Activated CD4-positive, CD25-positive, alpha-beta regulatory T cell (primary cell): ENCODE results near the gene GH2.
"Not testable (repeated sequence)": the region's sequence is repeated elsewhere in the genome, so short reads cannot be mapped to it uniquely, and the experiment has no call there.

Source experiments
- DNase-seq, 4 experiments: peaks; one replicate each; lab custom pipeline; 2025; lab: John Stamatoyannopoulos, UW

GH2 gene

DNA sequence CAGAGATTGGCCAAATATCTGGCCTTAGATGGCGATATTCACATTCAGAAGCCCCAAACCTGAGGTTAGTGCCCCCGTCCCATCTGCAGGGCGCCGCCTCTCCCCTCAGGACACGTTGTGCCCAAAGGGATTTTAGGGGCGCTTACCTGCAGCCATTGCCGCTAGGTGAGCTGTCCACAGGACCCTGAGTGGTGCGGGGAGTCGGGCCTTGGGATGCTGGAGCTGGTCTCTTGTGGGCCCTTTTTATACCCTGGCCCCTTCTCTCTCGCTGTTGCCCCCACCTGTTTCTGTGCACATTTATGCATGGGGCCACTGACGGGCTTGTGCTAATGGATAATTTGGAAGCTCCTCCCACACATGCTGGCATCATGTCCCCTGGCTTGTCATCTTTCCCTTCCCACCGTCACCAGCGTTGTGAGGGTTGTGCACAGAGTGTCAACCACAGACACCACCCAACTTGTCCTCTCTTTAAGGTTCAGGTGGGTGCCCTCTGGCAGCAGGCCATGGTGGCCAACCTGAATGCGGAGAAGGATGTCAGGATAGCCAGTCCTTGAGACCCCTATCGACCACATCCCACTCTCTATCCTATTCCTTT lies 29.4 kb upstream of the GH2 start, which contains the start of gene CSHL1:
CSHL1 (minus strand) TSS at position 218 of the 595 bp plus-strand sequence; CDS start at position 156, 62 bp downstream.
- DNase-seq: no peak

DNA sequence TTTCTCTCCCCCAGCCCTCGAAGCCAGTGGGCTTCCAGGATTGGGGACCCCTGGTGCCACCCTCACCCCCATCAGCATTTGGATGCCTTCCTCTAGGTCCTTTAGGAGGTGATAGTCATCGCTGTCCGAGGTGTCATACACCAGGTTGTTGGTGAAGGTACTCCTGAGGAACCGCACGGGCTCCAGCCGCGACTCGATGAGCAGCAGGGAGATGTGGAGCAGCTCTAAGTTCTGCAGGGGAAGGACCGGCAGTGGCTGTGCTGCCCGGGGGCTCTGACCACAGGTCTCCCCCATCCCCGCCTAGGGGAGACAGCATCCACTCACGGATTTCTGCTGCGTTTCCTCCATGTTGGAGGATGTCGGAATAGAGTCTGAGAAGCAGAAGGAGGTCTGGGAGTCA lies 28.4 kb upstream of the GH2 start:
- DNase-seq: no peak

DNA sequence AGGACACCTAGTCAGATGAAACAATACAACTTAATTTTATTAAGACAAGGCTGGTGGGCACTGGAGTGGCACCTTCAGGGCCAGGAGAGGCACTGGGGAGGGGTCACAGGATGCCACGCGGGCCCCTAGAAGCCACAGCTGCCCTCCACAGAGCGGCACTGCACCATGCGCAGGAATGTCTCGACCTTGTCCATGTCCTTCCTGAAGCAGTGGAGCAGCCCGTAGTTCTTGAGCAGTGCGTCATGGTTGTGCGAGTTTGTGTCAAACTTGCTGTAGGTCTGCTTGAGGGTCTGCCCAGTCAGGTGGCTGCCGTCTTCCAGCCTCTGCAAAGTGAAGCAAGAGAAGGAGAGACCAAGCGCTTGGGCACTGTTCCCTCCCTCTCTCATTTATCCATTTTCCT lies 27.8 kb upstream of the GH2 start:
- not testable (repeated sequence) for DNase-seq

DNA sequence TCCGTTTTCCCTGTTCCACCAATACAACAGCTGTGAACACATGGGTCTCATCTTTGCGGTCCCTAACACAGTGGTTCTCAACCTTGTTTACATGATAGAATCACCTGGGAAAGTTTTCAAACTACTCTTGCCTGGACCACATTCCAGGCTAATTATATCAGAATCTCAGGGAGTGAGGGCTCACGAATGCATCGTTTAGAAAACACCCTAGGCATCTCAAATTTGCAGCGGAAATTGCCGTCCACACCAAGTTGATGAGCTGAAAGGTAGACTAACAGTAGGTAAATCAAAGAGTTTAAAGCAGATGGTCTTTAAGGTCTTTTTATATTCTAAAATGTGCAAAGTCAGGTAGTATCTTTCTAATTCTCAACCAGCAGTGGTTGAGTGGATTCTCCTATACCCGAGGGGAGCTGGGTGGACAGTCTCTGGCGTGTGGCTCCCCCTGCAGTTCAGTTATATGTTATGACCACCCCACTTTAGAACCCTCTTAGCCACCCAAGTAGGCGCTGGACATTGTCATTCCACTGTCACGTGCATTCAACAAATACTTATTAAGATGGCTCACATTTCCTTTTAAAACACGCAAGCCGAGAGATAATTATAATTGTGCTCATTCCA lies 25.5 kb upstream of the GH2 start:
- DNase-seq: not testable (repeated sequence)

DNA sequence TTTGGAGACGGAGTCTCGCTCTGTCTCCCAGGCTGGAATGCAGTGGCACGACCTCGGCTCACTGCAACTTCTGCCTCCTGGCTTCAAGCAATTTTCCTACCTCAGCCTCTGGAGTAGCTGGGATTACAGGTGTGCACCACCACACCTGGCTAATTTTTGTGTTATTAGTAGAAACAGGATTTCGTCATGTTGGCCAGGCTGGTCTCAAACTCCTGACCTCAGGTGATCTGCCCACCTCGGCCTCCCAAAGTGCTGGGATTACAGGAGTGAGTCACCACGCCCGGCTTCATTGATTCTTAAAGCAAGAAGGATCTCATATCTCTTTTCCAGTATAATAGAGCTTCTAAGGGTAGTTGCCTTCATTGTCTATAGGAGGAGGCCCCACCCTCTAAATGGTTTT lies 23.1 kb upstream of the GH2 start:
- DNase-seq: not testable (repeated sequence)

DNA sequence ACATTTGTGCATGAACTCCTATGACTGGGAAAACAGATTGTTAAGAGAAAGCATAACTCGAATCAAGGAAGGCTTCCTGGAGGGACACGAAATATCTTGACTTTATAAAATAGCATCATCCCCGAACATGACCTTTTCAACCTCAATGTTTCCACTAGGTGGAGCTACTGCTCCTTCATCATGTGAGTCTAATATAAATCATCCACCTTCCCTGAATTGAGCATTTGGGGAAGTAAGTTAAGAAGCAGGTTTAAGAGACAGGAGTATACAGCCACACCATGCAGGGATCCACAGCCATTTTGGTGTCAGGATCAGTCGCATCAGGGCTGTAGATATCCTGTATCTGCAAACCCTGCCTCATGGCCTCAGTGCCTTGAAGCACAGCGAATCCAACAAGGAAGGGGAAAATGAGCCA lies 22.1 kb upstream of the GH2 start:
- DNase-seq: not testable (repeated sequence)

DNA sequence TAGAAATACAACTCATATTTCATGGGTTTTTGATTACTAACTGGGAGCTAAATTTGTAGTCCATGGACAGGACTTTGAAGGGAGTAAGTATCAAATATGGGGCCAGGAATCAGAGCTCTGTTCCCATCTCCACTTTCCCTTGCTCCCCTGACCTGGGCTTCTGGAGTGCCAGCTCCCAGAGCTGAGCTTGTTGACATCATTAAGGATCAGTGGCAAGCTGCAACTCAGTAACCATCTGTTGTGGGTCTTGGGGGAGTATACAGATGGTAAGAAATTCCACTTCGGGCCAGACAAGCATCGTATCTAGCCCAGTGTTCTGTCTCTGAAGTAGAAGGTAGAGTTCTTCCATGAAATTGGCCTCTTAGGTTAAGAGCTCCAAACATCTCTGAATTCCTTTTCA lies 20.2 kb upstream of the GH2 start:
- DNase-seq: not testable (repeated sequence)

DNA sequence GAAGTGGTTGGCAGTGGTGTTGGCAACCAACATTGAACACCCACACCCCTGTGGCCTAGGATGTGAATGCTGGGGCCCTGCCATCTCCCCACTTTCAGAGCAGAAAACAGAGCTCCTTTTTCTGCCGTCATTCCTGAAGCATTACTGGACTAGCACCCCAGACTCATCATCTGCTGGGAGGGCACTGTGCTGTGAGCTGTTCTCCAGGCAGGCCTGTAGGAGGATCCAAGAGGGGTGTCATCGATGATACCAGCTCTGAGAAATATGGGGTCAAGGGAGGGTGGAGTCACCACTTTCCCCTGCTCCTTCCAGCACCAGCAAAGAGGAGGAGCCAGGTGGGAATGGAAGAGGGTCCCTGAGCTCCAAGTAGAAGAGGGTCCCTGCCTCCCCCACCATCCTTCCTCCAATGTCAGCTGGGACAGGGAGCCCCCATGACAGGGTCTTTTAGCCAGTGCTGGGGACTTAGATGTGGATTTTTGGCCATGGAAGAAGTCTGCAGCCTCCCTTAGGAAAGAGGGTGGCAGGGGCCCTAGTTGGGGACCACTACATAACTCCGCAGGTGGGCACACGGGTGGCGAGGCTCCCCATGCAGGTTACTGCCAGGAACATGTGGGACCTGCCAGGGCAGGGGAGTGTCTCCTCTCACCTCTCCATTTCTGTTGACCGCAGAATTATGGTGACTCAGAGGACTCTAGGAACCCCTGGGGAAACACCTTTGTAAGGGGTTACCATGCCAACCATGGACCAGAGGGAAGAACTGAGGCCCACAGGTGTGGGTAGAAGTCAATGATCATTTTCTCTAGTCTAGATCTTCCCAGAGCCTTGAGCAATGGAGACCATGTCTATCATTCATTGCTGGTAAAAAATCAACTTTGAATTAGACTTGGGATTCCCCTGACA lies 17.4 kb upstream of the GH2 start:
- DNase-seq: not testable (repeated sequence)

DNA sequence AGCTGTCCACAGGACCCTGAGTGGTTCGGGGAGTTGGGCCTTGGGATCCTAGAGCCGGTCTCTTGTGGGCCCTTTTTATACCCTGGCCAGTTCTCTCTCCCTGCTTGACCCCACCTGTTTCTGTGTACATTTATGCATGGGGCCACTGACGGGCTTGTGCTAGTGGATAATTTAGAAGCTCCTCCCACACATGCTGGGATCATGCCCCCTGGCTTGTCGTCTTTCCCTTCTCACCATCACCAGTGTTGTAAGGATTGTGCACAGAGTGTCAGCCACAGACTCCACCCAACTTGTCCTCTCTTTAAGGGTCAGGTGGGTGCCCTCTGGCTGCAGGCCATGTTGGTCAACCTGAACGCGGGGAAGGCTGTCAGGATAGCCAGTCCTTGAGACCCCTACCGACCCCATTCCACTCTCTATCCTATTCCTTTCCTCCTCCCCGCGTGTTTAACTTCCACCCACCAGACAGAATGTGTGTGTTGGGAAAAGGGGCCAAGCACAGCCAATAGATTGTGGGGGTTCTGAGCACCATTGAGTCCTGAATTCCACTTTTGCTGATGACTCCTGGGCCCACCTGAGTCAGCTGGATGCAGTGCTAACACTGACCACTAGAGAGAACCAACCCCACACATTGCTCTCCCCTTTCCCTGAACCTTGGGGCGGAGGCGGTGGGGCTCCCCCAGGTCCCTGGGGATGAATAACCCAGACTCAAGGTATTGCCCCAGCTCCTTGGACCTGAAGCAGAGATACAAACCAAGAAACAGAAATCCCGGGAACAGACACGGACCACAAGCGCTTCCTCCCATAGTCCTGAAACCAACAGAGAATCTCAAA lies 15.0 kb upstream of the GH2 start, which contains the start of gene CSH1:
CSH1 (minus strand) TSS at position 51 of the 831 bp plus-strand sequence. CDS start 63 bp downstream, outside the sequence.
- DNase-seq: not testable (repeated sequence)

DNA sequence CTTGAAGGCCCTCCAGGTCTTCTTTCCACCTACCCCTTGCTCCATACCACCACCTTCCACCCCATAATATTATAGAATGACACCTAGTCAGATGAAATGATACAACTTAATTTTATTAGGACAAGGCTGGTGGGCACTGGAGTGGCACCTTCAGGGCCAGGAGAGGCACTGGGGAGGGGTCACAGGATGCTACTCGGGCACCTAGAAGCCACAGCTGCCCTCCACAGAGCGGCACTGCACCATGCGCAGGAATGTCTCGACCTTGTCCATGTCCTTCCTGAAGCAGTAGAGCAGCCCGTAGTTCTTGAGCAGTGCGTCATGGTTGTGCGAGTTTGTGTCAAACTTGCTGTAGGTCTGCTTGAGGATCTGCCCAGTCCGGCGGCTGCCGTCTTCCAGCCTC lies 13.1 kb upstream of the GH2 start:
- DNase-seq: not testable (repeated sequence)

DNA sequence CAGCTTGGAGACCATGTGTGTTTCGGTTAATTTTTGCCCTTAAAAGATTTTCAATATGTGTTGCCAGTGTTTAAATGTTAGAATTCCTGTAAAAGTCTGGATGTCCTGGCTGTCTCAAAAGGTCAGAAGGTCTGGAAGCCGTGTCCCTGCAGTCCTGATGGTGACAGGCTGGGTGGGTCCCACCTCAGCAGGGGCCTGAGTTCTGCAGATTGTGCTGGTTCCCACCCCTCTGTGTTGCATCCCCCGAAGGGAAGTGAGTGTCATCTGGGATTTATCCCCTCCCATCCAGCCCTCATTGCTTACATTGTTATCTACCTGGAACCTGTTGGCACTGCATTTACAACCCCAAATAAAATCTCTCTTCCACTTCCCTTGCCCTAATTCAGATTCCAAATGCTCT lies 12.3 kb upstream of the GH2 start:
- DNase-seq: not testable (repeated sequence)

DNA sequence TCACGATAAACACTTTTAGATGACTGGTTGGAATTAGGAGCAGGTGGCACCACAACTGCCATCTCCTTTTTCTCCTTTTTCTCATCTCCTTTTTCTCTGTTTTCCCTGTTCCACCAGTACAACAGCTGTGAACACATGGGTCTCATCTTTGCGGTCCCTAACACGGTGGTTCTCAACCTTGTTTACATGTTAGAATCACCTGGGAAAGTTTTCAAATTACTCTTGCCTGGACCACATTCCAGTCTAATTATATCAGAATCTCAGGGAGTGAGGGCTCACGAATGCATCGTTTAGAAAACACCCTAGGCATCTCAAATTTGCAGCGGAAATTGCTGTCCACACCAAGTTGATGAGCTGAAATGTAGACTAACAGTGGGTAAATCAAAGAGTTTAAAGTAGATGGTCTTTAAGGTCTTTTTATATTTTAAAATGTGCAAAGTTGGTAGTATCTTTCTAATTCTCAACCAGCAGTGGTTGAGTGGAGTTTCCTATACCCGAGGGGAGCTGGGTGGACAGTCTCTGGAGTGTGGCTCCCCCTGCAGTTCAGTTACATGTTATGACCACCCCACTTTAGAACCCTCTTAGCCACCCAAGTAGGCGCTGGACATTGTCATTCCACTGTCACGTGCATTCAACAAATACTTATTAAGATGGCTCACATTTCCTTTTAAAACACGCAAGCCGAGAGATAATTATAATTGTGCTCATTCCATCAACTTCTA lies 10.7 kb upstream of the GH2 start:
- DNase-seq: not testable (repeated sequence)

DNA sequence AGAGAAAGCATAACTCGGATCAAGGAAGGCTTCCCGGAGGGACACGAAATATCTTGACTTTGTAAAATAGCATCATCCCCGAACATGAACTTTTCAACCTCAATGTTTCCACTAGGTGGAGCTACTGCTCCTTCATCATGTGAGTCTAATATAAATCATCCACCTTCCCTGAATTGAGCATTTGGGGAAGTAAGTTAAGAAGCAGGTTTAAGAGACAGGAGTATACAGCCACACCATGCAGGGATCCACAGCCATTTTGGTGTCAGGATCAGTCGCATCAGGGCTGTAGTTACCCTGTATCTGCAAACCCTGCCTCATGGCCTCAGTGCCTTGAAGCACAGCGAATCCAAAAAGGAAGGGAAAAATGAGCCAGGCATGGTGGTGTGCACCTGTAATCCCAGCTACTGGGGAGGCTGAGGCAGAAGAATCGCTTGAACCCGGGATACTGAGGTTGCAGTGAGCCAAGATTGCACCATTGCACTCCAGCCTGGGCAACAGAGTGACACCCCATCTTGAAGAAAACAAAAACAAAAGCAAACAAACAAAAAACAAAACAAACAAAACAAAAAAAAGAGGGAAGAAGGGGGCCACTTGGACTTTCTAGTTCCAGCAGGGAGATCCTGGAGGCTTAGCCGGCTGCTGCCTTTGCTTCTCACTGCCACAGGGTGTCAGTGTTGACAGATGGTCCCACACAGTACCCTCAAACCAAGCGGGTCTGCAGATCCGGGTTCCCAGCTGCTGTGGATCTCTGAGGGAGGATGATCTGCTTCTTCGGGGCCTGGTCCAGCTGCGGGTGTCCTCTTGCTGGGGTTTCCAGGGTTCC lies 7.5 kb upstream of the GH2 start:
- DNase-seq: not testable (repeated sequence)

DNA sequence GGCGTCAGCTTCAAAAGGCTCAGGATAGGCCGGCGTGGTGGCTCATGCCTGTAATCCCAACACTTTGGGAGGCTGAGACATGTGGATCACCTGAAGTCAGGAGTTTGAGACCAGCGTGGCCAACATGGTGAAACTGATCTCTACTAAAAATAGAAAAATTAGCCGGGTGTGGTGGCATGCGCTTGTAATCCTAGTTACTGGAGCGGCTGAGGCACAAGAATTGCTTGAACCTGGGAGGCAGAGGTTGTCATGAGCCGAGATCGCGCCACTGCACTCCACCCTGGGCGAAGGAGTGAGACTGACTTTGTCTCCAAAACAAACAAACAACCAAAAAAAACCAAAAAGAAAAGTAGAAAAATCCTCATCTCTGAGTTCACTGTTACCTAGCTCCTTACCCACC lies 3.4 kb upstream of the GH2 start:
- DNase-seq: not testable (repeated sequence)

DNA sequence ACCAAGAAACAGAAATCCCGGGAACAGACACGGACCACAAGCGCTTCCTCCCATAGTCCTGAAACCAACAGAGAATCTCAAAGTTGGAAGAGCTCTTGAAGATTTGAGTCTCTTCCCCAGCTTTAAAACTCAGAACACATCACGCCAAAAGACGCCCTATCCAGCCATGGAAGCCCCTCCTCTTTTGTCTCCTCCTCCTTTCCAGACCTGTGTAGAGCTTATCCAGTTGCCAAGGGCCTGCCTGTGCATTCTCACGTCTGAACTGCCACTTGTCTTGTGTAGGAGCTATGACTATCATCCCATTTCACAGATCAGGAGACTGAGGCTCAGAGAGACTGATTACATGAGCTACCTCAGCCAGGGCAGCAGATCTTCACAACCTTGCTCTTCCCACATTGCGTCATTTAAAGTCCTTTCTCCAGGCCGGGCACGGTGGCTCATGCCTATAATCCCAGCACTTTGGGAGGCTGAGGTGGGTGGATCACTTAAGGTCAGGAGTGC lies 932 bp upstream of the GH2 start:
- DNase-seq: not testable (repeated sequence)

DNA sequence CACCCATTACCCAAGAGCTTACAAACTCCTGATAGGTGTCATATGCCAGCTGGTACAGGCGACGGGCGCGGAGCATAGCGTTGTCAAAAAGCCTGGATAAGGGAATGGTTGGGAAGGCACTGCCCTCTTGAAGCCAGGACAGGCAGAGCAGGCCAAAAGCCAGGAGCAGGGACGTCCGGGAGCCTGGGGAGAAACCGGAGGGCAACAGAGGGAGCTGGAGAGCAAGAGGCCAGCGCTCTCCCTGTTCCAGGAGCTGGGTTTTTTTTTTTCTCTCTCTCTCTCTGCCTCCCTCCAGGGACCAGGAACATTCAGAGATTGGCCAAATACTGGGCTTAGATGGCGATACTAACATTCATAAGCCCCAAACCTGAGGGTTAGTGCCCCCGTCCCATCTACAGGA lies 407 bp downstream of the GH2 start:
- not testable (repeated sequence) for DNase-seq

DNA sequence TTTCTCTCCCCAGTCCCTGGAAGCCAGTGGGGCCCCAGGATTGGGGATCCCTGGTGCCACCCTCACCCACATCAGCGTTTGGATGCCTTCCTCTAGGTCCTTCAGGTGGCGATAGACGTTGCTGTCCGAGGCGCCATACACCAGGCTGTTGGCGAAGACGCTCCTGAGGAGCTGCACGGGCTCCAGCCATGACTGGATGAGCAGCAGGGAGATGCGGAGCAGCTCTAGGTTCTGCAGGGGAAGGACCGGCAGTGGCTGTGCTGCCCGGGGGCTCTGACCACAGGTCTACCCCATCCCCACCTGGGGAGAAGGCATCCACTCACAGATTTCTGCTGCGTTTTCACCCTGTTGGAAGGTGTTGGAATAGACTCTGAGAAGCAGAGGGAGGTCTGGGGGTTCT lies 1.0 kb downstream of the GH2 start:
- no peak for DNase-seq

DNA sequence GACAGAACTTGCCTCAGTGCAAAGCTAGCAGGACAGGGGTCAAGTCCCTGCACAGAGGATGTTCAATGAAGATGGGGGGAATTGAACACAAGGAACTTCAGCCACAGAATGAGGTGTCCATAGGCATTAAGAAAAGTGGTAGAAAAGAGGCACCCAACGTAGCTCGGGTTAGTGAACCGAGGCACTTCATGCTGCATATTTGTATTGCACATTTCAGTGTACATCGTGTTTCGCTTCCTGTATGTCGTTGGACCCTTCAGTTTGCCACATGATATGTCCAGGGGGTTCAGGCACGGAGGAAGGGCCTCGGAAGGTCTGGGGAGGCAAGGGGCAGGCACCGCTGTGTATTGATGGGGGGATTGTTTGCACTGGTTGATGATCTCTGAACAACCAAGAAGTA lies 3.3 kb downstream of the GH2 start:
- DNase-seq: not testable (repeated sequence)

DNA sequence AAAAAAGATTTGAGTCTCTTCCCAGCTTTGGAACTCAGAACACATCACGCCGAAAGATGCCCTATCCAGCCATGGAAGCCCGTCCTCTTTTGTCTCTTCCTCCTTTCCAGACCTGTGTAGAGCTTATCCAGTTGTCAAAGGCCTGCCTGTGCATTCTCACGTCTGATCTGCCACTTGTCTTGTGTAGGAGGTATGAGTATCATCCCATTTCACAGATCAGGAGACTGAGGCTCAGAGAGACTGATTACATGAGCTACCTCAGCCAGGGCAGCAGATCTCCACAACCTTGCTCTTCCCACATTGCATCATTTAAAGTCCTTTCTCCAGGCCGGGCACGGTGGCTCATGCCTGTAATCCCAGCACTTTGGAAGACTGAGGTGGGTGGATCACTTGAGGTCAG lies 7.1 kb downstream of the GH2 start:
- not testable (repeated sequence) for DNase-seq

DNA sequence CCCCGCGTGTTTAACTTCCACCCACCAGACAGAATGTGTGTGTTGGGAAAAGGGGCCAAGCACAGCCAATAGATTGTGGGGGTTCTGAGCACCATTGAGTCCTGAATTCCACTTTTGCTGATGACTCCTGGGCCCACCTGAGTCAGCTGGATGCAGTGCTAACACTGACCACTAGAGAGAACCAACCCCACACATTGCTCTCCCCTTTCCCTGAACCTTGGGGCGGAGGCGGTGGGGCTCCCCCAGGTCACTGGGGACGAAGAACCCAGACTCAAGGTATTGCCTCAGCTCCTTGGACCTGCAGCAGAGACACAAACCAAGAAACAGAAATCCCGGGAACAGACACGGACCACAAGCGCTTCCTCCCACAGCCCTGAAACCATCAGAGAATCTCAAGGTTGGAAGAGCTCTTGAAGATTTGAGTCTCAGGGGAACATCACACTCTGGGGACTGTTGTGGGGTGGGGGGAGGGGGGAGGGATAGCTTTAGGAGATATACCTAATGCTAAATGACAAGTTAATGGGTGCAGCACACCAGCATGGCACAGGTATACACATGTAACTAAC lies 7.6 kb downstream of the GH2 start:
- DNase-seq: not testable (repeated sequence)
